Measurements from ENCODE around the gene TMEM132E. TPM values are rescaled to one million over a fixed set of nuclear protein-coding genes. Genes with fewer than 3 reads are reported as not detected.
"Not testable (repeated sequence)": the region's sequence is repeated elsewhere in the genome, so short reads cannot be mapped to it uniquely, and the experiment has no call there.

Gene TMEM132E, protein sequence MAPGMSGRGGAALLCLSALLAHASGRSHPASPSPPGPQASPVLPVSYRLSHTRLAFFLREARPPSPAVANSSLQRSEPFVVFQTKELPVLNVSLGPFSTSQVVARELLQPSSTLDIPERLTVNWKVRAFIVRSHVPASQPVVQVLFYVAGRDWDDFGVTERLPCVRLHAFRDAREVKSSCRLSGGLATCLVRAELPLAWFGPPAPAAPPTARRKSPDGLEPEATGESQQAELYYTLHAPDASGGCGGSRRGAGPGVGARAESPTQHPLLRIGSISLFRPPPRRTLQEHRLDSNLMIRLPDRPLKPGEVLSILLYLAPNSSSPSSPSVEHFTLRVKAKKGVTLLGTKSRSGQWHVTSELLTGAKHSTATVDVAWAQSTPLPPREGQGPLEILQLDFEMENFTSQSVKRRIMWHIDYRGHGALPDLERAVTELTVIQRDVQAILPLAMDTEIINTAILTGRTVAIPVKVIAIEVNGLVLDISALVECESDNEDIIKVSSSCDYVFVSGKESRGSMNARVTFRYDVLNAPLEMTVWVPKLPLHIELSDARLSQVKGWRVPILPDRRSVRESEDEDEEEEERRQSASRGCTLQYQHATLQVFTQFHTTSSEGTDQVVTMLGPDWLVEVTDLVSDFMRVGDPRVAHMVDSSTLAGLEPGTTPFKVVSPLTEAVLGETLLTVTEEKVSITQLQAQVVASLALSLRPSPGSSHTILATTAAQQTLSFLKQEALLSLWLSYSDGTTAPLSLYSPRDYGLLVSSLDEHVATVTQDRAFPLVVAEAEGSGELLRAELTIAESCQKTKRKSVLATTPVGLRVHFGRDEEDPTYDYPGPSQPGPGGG (N-terminal part only)
- total RNA-seq (0.80 TPM), polyA plus RNA-seq (ENCODE audit: insufficient read depth in 1 of 8, insufficient read length in 8 of 8, low replicate concordance in 1 of 8) (under 1 TPM; 0.07 to 0.64 (median 0.21) TPM)
- long read RNA-seq, donor 1: 0 reads
- long read RNA-seq, donor 2: 0 reads
- long read RNA-seq, donor 3: 0 reads
- long read RNA-seq, donor 4: 0 reads
- long read RNA-seq, donor 5: 0 reads
- long read RNA-seq, donor 6: 0 reads
- long read RNA-seq, donor 7: 0 reads
- long read RNA-seq, donor 8: 0 reads
- long read RNA-seq, donor 9: 0 reads
- long read RNA-seq, donor 10: 0 reads
- long read RNA-seq, donor 11: 0 reads

DNA sequence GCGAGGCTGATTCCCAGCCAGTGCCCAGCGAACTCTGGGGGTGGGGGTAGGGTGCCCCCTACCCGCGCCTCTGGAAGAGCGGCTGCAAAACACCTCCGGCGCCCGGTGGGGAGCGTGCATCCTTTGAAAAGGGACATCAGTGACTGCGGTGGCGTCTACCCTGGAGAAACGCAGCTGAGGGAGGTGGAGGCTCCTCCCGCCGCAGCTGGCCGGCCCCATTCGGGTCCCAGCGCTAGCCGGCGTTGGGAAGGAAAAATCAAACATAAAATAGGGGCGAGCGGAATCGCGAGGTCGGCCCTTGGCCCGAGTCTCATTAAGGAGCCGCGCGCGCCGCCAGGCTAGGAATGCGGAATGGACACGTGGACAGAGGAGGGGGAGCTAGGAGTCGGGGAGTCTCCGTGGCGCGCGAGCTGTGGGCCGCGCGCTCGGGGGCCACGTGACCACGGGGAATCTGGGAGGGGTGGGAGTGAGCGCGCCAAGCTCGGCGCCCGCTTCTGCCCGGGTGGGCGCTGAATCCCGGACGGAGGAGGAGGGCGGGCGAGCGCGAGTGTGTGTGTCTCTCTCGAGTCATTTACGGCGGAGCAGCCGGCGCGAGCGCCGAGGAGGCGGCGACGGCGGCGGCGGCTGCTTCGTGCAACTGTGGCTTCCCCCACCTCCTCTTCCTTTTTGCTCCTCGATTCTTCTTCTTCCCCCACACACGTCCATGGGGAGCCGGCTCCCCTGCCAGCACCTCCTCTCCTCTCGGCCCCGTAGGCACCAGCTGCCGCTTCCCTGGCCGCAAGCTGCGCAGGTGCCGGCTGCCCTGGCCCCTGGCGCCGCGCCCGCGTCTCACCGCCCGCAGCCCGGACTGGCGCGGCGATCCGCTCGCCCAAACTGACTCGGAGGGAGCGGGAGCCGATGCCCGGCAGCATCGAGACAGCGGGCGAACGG lies at the start of gene TMEM132E:
Gene TMEM132E (plus strand): TSS at position 566 of the 930 bp plus-strand sequence. CDS start 1,495 bp downstream, outside the sequence.
- peaks cover 26% of the 10 kb centered on the region for H3K4me1 ChIP-seq (ENCODE audit: control insufficient read depth, insufficient read depth, low read length)
- H3K27ac ChIP-seq (ENCODE audit: low read length): no peak within 1 kb of the TSS
- peaks cover 87% of the 10 kb centered on the region for H3K27me3 ChIP-seq (ENCODE audit: control insufficient read depth, insufficient read depth, low read length)
- no peaks in the 10 kb centered on the region for H3K9me3 ChIP-seq (replicated peaks; ENCODE audit: control insufficient read depth, low read depth, low read length)
- peak; percentile 77 for DNase-seq
- no peaks in the 10 kb centered on the region for H3K36me3 ChIP-seq (ENCODE audit: control insufficient read depth, insufficient read depth, low read length)
- under 1% methylated on average over 100 of the region's 101 CpGs for WGBS (ENCODE audit: insufficient coverage)
- peak within 1 kb of the TSS; percentile 43 for H3K4me3 ChIP-seq (ENCODE audit: low read length)

- no peak for DNase-seq
- peaks cover 13% of the 10 kb centered on the region for H3K27me3 ChIP-seq (ENCODE audit: control insufficient read depth, insufficient read depth, low read length)
Observed at GRCh38 chr17:34530918-34531317, 48.5 kb upstream of the TMEM132E start.

GRCh38 chr17:34532281-34533065 lies 46.9 kb upstream of the TMEM132E start:
- peak; percentile 11 for DNase-seq
- Histone ChIP-seq H3K4me3 (ENCODE audit: low read length) (no peak overlapping the region), H3K4me1 (ENCODE audit: control insufficient read depth, insufficient read depth, low read length) (no peaks in the 10 kb centered on the region), H3K9me3 (replicated peaks; ENCODE audit: control insufficient read depth, low read depth, low read length) (no peaks in the 10 kb centered on the region), H3K36me3 (ENCODE audit: control insufficient read depth, insufficient read depth, low read length) (no peaks in the 10 kb centered on the region), H3K27me3 (ENCODE audit: control insufficient read depth, insufficient read depth, low read length) (peaks cover 9% of the 10 kb centered on the region), H3K27ac (ENCODE audit: low read length) (no peak overlapping the region)
- 67% methylated on average over 1 of the region's 6 CpGs for WGBS (ENCODE audit: insufficient coverage)

More at GRCh38 chr17:34530918-34531317, 48.5 kb upstream of the TMEM132E start:
- Histone ChIP-seq H3K9me3 (replicated peaks; ENCODE audit: control insufficient read depth, low read depth, low read length) (no peaks in the 10 kb centered on the region), H3K27ac (ENCODE audit: low read length) (no peak overlapping the region), H3K36me3 (ENCODE audit: control insufficient read depth, insufficient read depth, low read length) (no peaks in the 10 kb centered on the region), H3K4me3 (ENCODE audit: low read length) (no peak overlapping the region), H3K4me1 (ENCODE audit: control insufficient read depth, insufficient read depth, low read length) (no peaks in the 10 kb centered on the region)
- WGBS (ENCODE audit: insufficient coverage): 0% methylated on average over 1 of the region's 3 CpGs

DNA sequence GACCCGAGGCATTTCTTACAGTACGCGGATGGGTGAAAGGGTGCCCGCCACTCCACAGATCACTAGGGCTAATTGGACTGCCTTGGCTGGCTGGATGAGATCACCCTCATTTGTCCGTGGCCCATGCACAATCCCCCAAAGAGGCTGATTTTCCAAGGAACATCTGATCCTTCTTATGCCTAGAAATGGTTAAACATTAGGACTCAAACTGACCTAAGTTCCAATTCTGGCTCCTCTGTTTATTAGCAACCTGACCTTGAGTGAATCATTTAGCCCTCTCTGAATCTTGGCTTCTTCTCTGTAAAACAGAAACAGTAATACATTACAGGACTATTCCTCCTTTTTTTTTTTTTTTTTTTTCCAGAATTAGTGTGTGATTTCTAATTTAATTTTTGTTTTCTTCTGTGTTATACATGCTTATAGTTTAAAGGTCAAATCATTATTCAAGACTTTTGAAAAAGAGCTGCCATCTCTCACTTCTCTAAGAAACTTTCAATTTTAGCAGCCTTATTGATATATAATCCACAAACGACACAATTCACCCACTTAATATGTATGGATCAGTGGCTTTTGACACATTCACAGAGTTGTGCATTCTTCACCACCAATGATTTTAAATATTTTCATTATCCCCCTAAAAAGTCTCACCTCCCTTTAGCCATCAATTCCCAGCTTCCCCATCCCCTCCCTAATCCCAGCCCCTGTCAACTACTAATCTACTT lies 45.4 kb upstream of the TMEM132E start:
- H3K36me3 ChIP-seq (ENCODE audit: control insufficient read depth, insufficient read depth, low read length): no peaks in the 10 kb centered on the region
- peak; percentile 3 for DNase-seq
- no peak overlapping the region for H3K27ac ChIP-seq (ENCODE audit: low read length)
- H3K4me3 ChIP-seq (ENCODE audit: low read length): no peak overlapping the region
- no peaks in the 10 kb centered on the region for H3K9me3 ChIP-seq (replicated peaks; ENCODE audit: control insufficient read depth, low read depth, low read length)
- H3K27me3 ChIP-seq (ENCODE audit: control insufficient read depth, insufficient read depth, low read length): peaks cover 4% of the 10 kb centered on the region
- WGBS (ENCODE audit: insufficient coverage): 92% methylated on average over 5 of the region's 6 CpGs
- H3K4me1 ChIP-seq (ENCODE audit: control insufficient read depth, insufficient read depth, low read length): no peaks in the 10 kb centered on the region

DNA sequence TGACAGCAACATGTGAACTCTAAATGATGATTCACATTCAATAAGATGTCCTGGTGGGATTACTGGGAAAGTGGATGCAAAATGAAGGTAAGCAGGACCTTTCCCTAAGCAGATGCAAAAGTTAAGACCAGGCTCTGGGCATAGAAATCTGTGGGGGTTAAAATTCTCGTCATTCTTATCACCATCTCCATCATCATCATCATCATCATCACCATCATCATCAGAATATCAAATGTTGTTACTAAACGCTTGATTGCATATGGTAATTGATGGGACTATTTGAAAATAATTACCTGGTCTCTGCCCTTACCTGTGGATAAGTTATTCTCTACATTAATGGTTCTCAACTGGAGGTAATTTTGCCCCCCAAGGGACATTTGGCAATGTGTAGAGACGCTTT lies 41.9 kb upstream of the TMEM132E start:
- WGBS (ENCODE audit: insufficient coverage): no CpG with 5 or more reads among the region's 3 CpGs
- DNase-seq: no peak
- H3K4me1 ChIP-seq (ENCODE audit: control insufficient read depth, insufficient read depth, low read length): no peaks in the 10 kb centered on the region
- H3K4me3 ChIP-seq (ENCODE audit: low read length): no peak overlapping the region
- H3K36me3 ChIP-seq (ENCODE audit: control insufficient read depth, insufficient read depth, low read length): no peaks in the 10 kb centered on the region
- H3K9me3 ChIP-seq (replicated peaks; ENCODE audit: control insufficient read depth, low read depth, low read length): no peaks in the 10 kb centered on the region
- H3K27ac ChIP-seq (ENCODE audit: low read length): no peak overlapping the region
- peaks cover 6% of the 10 kb centered on the region for H3K27me3 ChIP-seq (ENCODE audit: control insufficient read depth, insufficient read depth, low read length)

DNA sequence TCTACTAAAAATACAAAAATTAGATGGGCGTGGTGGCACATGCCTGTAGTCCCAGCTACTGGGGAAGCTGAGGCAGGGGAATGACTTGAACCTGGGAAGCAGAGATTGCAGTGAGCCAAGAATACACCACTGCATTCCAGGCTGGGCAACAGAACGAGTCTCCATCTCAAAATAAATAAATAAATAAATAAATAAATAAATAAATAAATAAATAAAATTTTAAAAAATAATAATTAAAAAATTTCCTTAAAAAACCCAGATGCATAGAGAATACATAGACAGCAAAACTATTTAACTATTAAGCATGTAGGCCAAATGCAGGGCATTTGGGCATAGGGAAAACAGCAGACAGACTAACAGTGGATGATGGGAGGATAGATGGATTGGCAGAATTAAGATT lies 40.8 kb upstream of the TMEM132E start:
- not testable (repeated sequence) for H3K4me3 ChIP-seq (ENCODE audit: low read length); H3K27me3 ChIP-seq (ENCODE audit: control insufficient read depth, insufficient read depth, low read length); H3K27ac ChIP-seq (ENCODE audit: low read length); DNase-seq; H3K4me1 ChIP-seq (ENCODE audit: control insufficient read depth, insufficient read depth, low read length); H3K36me3 ChIP-seq (ENCODE audit: control insufficient read depth, insufficient read depth, low read length); H3K9me3 ChIP-seq (replicated peaks; ENCODE audit: control insufficient read depth, low read depth, low read length)
- WGBS (ENCODE audit: insufficient coverage): no CpG with 5 or more reads among the region's 2 CpGs

DNA sequence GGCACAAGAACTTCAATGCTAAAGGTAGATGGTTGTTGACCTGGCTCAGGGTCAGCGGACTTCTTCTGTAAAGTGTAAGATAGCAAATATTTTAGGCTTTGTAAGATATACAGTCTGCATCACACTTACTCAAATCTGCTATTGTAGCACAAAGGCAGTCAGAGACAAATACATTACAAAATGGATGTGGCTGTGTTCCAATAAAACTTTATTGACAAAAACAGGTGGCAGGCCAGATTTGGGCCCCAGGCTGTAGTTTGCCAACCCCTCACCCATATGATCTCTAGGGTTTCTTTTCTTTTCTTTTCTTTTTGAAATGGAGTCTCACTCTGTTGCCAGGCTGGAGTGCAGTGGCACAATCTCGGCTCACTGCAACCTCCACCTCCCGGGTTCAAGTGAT lies 39.5 kb upstream of the TMEM132E start:
- Histone ChIP-seq H3K36me3 (ENCODE audit: control insufficient read depth, insufficient read depth, low read length) (no peaks in the 10 kb centered on the region), H3K4me3 (ENCODE audit: low read length) (no peak overlapping the region), H3K27ac (ENCODE audit: low read length) (no peak overlapping the region), H3K4me1 (ENCODE audit: control insufficient read depth, insufficient read depth, low read length) (no peaks in the 10 kb centered on the region), H3K9me3 (replicated peaks; ENCODE audit: control insufficient read depth, low read depth, low read length) (no peaks in the 10 kb centered on the region), H3K27me3 (ENCODE audit: control insufficient read depth, insufficient read depth, low read length) (peaks cover 10% of the 10 kb centered on the region)
- whole genome bisulfite sequencing (ENCODE audit: insufficient coverage): no CpG with 5 or more reads among the region's 3 CpGs
- no peak for DNase-seq

DNA sequence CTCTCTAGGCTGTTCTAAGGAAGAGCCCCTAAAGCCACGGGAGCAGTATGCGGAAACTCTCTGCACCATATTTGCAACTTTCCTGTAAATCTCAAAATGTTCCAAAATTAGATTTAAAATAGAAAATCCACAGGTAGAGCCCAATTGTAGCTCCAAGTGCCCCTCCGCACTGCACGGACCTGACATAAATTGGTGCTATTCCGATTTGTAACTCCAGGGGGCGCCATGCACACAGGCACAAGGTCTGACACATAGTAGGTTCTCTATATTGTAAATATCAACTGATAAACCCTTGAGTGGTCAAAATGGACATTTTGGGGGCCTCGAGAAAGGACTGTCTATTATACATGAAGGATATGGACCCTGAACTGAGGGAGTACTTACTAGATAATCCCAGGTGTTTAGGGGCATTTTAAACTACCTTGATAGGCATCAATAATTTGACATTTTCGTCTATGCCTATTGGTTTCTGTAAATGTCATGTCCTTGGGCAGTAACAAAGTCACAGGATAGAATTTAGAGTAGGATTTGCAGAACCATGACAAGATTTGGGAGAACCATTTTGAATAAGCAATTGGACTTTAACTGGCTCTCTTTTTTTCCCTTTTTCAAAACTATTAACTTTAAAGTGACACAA lies 36.6 kb upstream of the TMEM132E start:
- H3K36me3 ChIP-seq (ENCODE audit: control insufficient read depth, insufficient read depth, low read length): no peaks in the 10 kb centered on the region
- H3K4me1 ChIP-seq (ENCODE audit: control insufficient read depth, insufficient read depth, low read length): no peaks in the 10 kb centered on the region
- peaks cover 17% of the 10 kb centered on the region for H3K27me3 ChIP-seq (ENCODE audit: control insufficient read depth, insufficient read depth, low read length)
- DNase-seq: peak; percentile 17
- WGBS (ENCODE audit: insufficient coverage): no CpG with 5 or more reads among the region's 8 CpGs
- H3K9me3 ChIP-seq (replicated peaks; ENCODE audit: control insufficient read depth, low read depth, low read length): no peaks in the 10 kb centered on the region
- no peak overlapping the region for H3K4me3 ChIP-seq (ENCODE audit: low read length)
- H3K27ac ChIP-seq (ENCODE audit: low read length): no peak overlapping the region
